HCEC 1CT (cell line): ENCODE measurements around the gene ARHGEF18.

Source experiments
- DNase-seq: peaks from one replicate; pipeline ENCODE4 v3.0.0-alpha.2; 2017

The ARHGEF18 gene

GRCh38 chr19:7349231-7349591, 474 bp downstream of the ARHGEF18 start:
- no peak for DNase-seq

- DNase-seq, result no peak
These were observed 1.4 kb downstream of the ARHGEF18 start for GRCh38 chr19:7349961-7350711.

GRCh38 chr19:7351861-7352260, 3.1 kb downstream of the ARHGEF18 start:
- DNase-seq, result no peak

GRCh38 chr19:7355151-7355820, 6.5 kb downstream of the ARHGEF18 start:
- peak; percentile 33 for DNase-seq

- no peak for DNase-seq
These were observed 7.1 kb downstream of the ARHGEF18 start for GRCh38 chr19:7355871-7356270.

GRCh38 chr19:7356899-7357627, 8.3 kb downstream of the ARHGEF18 start:
- DNase-seq, result no peak

GRCh38 chr19:7358102-7358597, 9.4 kb downstream of the ARHGEF18 start:
- no peak for DNase-seq

GRCh38 chr19:7360393-7360984, 11.8 kb downstream of the ARHGEF18 start:
- DNase-seq, result no peak

GRCh38 chr19:7363225-7363624, 14.5 kb downstream of the ARHGEF18 start:
- DNase-seq, result no peak

- DNase-seq, result peak; percentile 32
These were observed 18.1 kb downstream of the ARHGEF18 start for GRCh38 chr19:7366701-7367420.

GRCh38 chr19:7368456-7368855, 19.7 kb downstream of the ARHGEF18 start:
- no peak for DNase-seq

- DNase-seq, result peak; percentile 69
These were observed 20.1 kb downstream of the ARHGEF18 start for GRCh38 chr19:7368866-7369265.

GRCh38 chr19:7370546-7370945, 21.8 kb downstream of the ARHGEF18 start:
- DNase-seq, result no peak

- DNase-seq, result no peak
These were observed 22.3 kb downstream of the ARHGEF18 start for GRCh38 chr19:7371001-7371400.

GRCh38 chr19:7372810-7373209, 24.1 kb downstream of the ARHGEF18 start:
- no peak for DNase-seq

- DNase-seq, result no peak
These were observed 25.1 kb downstream of the ARHGEF18 start for GRCh38 chr19:7373862-7374261.

GRCh38 chr19:7376151-7376852, 27.6 kb downstream of the ARHGEF18 start:
- no peak for DNase-seq

- DNase-seq, result no peak
These were observed 28.5 kb downstream of the ARHGEF18 start for GRCh38 chr19:7377196-7377595.

GRCh38 chr19:7381073-7381390, 32.3 kb downstream of the ARHGEF18 start:
- no peak for DNase-seq

GRCh38 chr19:7382694-7383093, 34.0 kb downstream of the ARHGEF18 start:
- no peak for DNase-seq

- DNase-seq, result no peak
These were observed 34.5 kb downstream of the ARHGEF18 start for GRCh38 chr19:7383284-7383683.

- DNase-seq, result no peak
These were observed 36.3 kb downstream of the ARHGEF18 start for GRCh38 chr19:7385062-7385461.
